Fibroblast of upper back skin (primary cell): ENCODE results near the gene TAAR2.
"Not testable (repeated sequence)": the region's sequence is repeated elsewhere in the genome, so short reads cannot be mapped to it uniquely, and the experiment has no call there.

Experiments
- DNase-seq: peaks from one replicate; pipeline ENCODE4 v3.0.0-alpha.2; 2013

TAAR2 gene

DNA sequence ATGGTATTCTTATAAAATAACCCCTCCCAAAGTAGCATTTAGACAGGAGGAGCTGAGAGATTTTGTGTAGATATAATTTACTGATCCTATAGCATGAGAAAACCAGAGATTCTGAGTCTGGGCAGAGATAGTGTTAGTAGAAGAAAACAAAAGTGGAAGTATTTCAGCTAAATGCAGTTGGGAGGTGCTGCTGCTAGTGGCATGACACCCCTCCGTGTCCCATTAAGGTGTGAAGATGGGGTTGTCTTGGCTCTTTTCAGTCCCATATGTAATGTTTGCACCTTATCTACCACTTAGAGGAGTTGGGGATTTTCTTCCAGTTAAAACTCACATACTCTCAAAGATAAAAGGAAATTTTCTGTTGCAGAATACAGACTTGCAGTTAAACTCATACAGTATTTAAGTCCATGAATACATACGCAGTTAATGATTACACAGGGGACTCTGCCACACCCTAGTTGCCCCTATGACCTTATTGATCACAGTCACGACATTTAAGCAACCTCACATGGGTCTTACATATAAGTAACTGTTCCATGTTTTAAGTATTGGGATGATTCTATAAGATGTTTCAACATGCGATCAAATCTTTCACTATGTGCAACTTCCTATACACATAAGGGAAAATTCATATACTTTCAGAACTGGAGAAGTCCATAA, 11.5 kb downstream of the TAAR2 start:
- DNase-seq, result no peak

DNA sequence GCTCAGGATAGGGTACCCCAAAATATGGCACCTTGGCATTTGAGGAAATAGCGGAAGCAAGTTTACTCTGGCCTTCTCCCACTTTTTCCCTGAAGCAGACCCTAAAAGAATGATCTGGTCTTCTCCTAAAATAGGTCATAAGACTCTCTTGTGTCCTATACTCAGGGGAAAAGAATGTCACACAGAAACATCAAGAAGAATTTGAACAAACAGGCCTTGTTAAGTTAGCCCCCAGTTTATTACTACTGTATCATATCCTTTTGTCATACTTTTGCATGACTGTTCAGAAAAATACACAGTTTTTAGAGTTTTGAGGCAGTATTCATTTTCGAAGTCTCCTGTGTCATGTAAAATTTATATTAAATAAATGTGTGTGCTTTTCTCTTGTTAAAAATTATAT, 12.5 kb downstream of the TAAR2 start:
- DNase-seq, result no peak

DNA sequence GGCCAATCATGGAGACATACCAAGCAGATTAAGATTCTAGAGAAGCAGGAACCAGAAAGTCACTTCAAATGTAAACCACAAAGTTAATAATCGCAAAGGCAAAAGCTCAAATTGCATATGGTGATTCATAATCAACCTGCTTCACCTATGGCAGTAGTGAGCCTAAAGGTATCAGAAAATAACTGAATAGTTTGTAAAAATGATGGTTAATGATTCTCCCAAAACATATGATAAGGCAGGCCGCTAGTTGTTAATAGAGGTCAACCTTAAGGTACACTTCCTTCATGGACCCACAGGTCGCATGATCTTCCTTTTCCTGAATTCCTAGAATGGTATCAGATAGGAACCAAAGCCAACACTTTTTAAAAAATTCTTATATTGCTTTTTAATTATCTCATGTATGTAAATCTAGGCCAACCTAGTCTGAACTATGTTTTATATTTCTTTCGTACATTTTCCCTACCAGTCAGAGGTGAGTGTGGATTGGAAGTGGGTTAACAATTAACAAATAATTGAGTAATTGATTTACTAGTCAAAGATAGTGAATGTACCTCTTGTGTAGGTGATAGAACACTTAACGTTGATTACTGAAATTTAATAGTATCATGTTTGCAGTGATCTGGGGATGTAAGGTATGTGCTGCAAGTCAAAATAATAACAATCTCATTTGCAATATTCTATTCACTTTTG, 16.4 kb downstream of the TAAR2 start:
- DNase-seq, result no peak

- DNase-seq, result no peak
Observed at GRCh38 chr6:132604635-132605152, 19.4 kb downstream of the TAAR2 start.

DNA sequence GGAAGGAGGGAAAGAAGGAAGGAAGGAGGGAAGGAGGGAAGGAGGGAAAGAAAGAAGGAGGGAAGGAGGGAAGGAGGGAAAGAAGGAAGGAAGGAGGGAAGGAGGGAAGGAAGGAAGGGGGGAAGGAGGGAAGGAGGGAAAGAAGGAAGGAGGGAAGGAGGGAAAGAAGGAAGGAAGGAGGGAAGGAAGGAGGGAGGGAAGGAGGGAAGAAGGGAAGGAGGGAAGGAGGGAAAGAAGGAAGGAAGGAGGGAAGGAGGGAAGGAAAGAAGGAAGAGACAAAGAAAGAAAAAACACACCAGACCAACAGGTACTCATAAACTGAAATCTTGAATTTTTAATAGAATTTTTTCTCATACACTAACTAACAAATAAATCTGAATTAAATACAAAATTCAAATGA, 23.2 kb downstream of the TAAR2 start:
- not testable (repeated sequence) for DNase-seq

GRCh38 chr6:132598473-132598872, 25.6 kb downstream of the TAAR2 start:
- DNase-seq, result no peak

GRCh38 chr6:132596201-132596600, 27.9 kb downstream of the TAAR2 start:
- DNase-seq, result no peak

GRCh38 chr6:132592855-132593254, 31.2 kb downstream of the TAAR2 start:
- no peak for DNase-seq

DNA sequence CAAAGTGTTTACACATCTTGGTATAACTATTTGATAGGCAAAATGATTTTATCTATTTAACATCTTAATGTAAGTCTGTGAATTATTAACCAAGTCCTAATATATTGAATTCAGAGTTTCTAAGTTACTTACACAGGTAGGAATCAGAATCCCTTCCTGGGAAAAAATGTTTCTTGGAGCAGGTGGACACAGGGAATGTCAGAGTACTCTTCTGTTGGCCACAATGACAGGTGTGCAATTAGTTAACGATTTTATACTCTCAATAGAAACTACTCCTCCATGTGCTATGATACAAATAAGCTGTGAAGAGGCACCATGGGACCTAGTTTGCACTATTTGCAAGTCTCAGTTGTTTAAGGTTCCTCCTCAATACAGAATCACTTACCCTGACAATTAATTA, 33.7 kb downstream of the TAAR2 start:
- no peak for DNase-seq

DNA sequence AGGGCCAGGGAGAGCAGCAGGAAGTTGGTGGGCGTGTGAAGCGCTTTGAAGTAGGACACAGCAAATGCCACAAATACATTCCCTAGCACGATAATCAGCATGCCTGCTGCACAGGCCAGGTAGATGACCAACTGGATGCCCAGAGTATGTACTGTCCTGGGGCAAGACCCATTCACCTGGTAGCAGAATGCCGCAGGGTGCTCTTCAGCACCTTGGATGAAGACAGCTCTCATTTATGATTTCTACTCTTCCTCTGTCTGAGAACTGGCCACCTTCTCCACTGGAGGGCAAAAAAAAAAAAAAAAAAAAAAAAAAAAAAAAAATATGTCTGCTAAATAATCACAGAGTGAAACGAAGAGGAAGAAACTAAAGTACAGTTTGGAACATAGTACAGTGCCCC, 34.6 kb downstream of the TAAR2 start, which contains the start of gene TAAR5:
TSS of gene TAAR5 (minus strand) at position 288 of the 400 bp plus-strand sequence. CDS start at position 233, 55 bp downstream.
- DNase-seq, result no peak

DNA sequence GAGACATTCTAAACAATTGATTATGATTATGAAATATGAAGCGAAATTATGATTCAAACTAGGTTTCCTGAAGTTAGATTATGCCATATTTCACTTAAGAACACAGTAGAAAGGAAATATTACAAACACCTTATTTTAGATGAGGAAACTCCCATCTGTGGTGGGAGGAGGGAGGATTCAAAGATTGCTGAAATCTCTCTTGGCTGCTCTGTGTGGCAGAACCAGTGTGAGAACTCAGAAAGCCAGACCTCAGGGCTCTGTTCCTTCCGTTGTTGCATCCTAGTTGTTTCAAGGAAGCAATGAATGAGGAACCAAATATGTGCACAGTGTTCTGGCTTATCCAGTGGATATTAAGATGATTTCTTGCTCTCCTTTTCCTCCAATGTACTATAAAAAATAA, 36.7 kb downstream of the TAAR2 start:
- no peak for DNase-seq

DNA sequence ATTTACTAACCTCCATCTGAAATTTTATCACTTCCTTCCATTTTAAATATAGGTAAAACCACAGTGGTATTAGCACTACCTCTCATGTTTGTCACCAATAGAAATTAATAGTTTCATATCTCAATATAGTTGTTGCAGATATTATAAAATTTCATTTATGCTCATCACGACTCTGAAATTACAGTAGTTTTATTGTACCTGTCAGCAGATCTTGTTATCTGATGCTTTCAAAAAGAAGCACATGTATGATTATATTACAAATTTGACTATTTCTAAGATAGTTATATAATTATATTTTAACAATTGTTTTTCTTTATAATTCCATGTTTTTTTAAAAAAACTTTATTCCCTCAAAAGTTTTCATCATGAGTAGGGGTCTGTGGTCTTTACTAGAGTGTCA, 39.4 kb downstream of the TAAR2 start:
- no peak for DNase-seq

GRCh38 chr6:132571774-132572173, 52.3 kb downstream of the TAAR2 start:
- DNase-seq, result no peak

GRCh38 chr6:132570221-132570777, 53.8 kb downstream of the TAAR2 start, which contains the start of gene TAAR6:
TAAR6 (plus strand) TSS chr6:132570322; CDS start chr6:132570322, 0 bp downstream.
- no peak for DNase-seq

DNA sequence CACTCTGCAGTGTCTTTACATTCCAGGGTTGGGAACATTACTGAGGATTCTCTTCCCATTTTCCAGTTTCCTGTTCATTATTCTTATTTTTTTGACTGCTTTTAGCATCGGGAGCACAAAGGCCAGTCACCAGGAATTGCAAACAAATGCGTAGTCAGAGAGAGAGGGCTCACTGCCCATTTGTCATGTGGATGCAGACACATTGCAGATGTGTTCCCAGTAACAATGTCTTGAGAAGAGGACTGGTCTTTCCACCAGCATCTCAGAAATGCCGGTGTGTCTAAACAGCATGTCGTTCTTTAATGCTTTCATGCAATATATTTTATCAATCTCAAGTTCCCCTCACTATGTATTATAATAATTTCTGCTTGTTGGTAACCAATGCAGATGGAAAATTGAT, 54.9 kb downstream of the TAAR2 start:
- DNase-seq, result no peak

- DNase-seq, result no peak
Observed at GRCh38 chr6:132568611-132569010, 55.5 kb downstream of the TAAR2 start.

- DNase-seq, result no peak
Observed at GRCh38 chr6:132567566-132567965, 56.5 kb downstream of the TAAR2 start.
